ENCODE measurements around the gene ST14.

DNA sequence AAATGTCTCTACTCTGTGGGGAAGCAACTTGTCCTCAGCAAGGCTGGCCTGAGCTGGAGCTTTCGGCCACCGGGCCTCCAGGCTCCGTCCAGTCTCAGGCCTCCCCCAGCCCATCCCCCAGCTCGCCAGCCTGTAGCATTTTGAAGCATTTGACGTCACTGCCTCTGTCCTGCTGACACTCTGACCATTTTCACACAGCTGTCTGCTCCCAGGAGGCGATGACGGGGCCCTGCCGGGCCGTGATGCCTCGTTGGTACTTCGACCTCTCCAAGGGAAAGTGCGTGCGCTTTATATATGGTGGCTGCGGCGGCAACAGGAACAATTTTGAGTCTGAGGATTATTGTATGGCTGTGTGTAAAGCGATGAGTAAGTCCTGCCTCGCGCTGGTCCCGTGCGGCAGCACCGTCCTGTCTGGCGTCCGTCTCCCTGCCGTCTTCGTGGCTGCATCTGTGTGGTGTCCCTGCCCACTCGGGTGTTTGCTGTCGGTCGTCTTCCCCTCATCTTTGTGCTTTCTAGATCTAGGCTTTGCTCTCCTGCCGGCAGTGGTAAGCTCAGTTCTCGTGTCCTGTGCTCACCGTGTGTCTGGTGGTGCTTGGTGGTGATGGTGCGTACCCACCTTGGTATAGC lies 36.1 kb upstream of the ST14 start:
- TF ChIP-seq, protein P1, sequence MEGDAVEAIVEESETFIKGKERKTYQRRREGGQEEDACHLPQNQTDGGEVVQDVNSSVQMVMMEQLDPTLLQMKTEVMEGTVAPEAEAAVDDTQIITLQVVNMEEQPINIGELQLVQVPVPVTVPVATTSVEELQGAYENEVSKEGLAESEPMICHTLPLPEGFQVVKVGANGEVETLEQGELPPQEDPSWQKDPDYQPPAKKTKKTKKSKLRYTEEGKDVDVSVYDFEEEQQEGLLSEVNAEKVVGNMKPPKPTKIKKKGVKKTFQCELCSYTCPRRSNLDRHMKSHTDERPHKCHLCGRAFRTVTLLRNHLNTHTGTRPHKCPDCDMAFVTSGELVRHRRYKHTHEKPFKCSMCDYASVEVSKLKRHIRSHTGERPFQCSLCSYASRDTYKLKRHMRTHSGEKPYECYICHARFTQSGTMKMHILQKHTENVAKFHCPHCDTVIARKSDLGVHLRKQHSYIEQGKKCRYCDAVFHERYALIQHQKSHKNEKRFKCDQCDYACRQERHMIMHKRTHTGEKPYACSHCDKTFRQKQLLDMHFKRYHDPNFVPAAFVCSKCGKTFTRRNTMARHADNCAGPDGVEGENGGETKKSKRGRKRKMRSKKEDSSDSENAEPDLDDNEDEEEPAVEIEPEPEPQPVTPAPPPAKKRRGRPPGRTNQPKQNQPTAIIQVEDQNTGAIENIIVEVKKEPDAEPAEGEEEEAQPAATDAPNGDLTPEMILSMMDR (IDR thresholded peaks at IDR 0.05): no peak
- TF ChIP-seq POLR2A (IDR thresholded peaks at IDR 0.05): no peak

Measured in heart left ventricle (tissue), 13 donors.